Effector memory CD4-positive, alpha-beta T cell (primary cell): ENCODE data around the gene LDLRAP1.
"Not testable (repeated sequence)": the region's sequence is repeated elsewhere in the genome, so short reads cannot be mapped to it uniquely, and the experiment has no call there.

Source experiments
- DNase-seq, 3 donors: peaks; one replicate each; pipeline ENCODE4 v3.0.0-alpha.2; 2020
- H3K27ac ChIP-seq: 2 replicates; pipeline ENCODE4 v1.7.0; 2013; ENCODE audit warnings: mild to moderate bottlenecking, low read length, moderate library complexity; ENCODE audit not compliant: insufficient read depth, poor library complexity, severe bottlenecking
- H3K27me3 ChIP-seq: replicated peaks from 2 replicates; pipeline ENCODE4 v1.7.0; 2013; ENCODE audit warnings: mild to moderate bottlenecking, low read length; ENCODE audit not compliant: insufficient read depth, control insufficient read depth, poor library complexity, severe bottlenecking
- H3K36me3 ChIP-seq: 2 replicates; pipeline ENCODE4 v1.7.0; 2013; ENCODE audit warnings: mild to moderate bottlenecking, low read length, moderate library complexity; ENCODE audit not compliant: control insufficient read depth, insufficient read depth
- H3K4me1 ChIP-seq: 2 replicates; pipeline ENCODE4 v1.7.0; 2013; ENCODE audit warnings: low read length, mild to moderate bottlenecking; ENCODE audit not compliant: control insufficient read depth, insufficient read depth, poor library complexity, severe bottlenecking
- H3K4me3 ChIP-seq: 2 replicates; pipeline ENCODE4 v1.7.0; 2013; ENCODE audit warnings: low read length, low read depth, mild to moderate bottlenecking; ENCODE audit not compliant: insufficient read depth, poor library complexity, severe bottlenecking
- H3K9me3 ChIP-seq: 2 replicates; pipeline ENCODE4 v1.7.0; 2013; ENCODE audit warnings: mild to moderate bottlenecking, low read length, moderate library complexity; ENCODE audit not compliant: control insufficient read depth

Gene LDLRAP1

DNA sequence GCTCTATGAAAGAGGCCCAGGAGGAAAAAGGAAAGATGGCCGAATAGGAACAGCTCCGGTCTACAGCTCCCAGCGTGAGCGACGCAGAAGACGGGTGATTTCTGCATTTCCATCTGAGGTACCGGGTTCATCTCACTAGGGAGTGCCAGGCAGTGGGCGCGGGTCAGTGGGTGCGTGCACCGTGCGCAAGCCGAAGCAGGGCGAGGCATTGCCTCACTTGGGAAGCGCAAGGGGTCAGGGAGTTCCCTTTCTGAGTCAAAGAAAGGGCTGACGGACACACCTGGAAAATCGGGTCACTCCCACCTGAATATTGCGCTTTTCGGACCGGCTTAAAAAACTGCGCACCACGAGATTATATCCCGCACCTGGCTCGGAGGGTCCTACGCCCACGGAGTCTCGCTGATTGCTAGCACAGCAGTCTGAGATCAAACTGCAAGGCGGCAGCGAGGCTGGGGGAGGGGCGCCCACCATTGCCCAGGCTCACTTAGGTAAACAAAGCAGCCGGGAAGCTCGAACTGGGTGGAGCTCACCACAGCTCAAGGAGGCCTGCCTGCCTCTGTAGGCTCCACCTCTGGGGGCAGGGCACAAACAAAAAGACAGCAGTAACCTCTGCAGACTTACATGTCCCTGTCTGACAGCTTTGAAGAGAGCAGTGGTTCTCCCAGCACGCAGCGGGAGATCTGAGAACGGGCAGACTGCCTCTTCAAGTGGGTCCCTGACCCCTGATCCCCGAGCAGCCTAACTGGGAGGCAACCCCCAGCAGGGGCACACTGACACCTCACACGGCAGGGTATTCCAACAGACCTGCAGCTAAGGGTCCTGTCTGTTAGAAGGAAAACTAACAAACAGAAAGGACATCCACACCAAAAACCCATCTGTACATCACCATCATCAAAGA, 36.6 kb upstream of the LDLRAP1 start:
- not testable (repeated sequence) for H3K4me3 ChIP-seq

DNA sequence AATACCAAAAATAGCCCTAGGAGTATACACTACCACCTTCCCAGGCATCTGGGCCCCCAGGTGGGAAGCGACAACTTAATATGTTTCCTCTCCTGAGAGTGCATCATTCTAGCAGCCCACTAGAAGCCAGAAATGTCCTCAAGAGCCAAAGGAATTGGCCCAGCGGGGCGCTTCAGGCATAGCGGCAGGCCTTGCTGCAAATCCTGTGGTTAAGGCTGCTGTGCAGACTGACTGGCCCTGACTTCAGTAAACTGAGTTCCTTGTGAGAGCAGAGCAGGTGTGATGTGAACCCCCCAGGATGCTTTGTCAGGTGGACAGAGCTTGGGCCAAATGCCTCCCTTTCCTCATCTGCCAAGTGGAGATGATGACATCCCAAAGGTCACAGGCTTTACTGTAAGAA, 29.7 kb upstream of the LDLRAP1 start:
- H3K4me1 ChIP-seq, result no peaks in the 10 kb centered on the region
- H3K9me3 ChIP-seq, result no peaks in the 10 kb centered on the region
- H3K27me3 ChIP-seq, result no peaks in the 10 kb centered on the region
- no peak overlapping the region for H3K27ac ChIP-seq
- no peak overlapping the region for H3K4me3 ChIP-seq
- no peak for DNase-seq
- no peaks in the 10 kb centered on the region for H3K36me3 ChIP-seq

More for the DNA sequence above, 36.6 kb upstream of the LDLRAP1 start:
- H3K27me3 ChIP-seq, H3K9me3 ChIP-seq, H3K27ac ChIP-seq, H3K36me3 ChIP-seq, H3K4me1 ChIP-seq: not testable (repeated sequence)
- DNase-seq, result peak in 1 of 3 donors; percentile 7

DNA sequence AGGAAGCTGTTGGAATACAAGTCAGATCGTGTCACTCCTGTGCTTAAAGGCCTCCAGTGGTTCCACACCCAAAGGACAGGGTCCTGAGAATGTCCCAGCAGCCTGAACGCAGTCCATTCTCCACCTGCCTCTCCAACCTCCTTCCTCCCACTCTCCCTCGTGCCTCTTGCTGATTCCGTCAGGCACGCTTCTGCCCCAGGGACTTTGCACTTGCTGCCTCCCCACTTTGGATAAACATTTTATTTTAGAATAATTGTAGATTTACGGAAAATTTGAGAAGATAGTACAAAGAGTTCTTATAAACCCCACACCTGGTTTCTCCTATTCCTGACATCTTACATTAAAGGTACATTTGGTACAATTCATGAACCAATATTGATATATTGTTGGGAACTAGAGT, 28.4 kb upstream of the LDLRAP1 start:
- Histone ChIP-seq H3K9me3 (no peaks in the 10 kb centered on the region), H3K27ac (no peak overlapping the region), H3K4me1 (no peaks in the 10 kb centered on the region)

DNA sequence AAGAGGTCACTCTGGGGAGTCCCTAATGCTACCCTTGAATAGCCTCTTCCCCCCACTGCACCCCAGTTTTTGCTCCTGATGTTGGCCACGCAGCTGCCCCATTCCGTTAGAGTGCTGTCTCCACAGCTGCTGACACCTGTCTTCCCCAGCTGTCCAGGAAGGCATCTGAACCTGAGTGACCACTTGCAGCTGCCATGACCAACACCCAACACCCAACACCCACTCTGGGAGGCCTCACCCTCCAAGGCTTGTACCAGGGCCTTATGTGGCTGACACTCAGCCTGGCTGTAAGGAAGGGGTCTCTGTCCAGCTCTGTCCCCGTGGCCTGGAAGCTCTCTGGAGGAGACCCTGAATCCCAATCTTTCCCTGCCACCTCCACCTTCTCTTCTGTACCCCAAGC, 26.7 kb upstream of the LDLRAP1 start:
- no peaks in the 10 kb centered on the region for H3K9me3 ChIP-seq
- no peak overlapping the region for H3K27ac ChIP-seq
- DNase-seq, result no peak
- H3K4me1 ChIP-seq, result peaks cover 5% of the 10 kb centered on the region
- no peaks in the 10 kb centered on the region for H3K27me3 ChIP-seq
- H3K4me3 ChIP-seq, result no peak overlapping the region
- no peaks in the 10 kb centered on the region for H3K36me3 ChIP-seq

More for the DNA sequence above, 28.4 kb upstream of the LDLRAP1 start:
- no peak overlapping the region for H3K4me3 ChIP-seq
- DNase-seq, result no peak
- no peaks in the 10 kb centered on the region for H3K36me3 ChIP-seq
- H3K27me3 ChIP-seq, result no peaks in the 10 kb centered on the region

DNA sequence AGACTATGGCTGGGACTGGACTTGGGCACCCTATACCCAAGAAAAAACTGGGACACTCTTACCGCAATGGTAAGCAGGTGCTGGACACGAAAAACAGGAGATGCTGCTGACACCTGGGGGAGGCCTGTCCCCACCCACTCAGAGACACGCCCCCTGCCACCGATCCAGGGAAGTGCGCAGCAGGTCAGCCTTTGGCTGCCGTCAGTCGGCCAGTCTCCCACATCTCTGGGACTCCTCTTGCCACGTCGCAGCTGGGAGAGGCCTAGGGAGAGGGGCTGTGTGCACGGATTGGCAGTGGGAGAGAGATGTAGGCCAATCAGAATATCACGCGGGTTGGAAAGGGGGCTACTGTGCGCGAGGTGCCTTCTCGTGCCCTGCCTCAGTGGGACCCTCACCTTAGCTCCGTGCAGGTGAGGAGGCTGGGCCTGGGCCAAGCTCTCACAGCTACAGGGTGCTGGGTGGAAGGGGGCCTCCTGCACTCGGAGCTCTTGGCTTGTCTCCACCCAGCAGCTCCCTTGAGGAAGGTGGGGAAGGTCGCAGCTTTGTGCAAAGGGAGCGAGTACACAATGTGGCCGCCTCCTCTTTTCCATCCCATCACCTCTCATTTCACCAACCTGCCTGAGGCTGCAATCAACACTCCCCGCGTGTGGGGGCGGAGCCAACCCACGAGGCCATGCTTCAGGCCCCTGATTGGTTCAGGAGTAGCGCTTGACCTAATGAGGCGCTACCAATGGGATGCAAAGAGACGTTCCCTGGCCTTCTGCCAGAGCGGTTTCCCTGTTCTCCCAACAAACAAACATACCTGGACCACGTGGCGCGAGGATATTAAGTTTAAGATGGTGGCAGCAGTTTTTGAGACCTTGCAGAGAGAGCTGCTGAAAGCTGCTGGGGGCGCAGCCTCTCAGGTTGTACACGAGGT, 25.7 kb upstream of the LDLRAP1 start:
- Histone ChIP-seq H3K27ac (no peak overlapping the region), H3K36me3 (no peaks in the 10 kb centered on the region), H3K4me3 (no peak overlapping the region), H3K4me1 (peaks cover 5% of the 10 kb centered on the region), H3K27me3 (no peaks in the 10 kb centered on the region), H3K9me3 (no peaks in the 10 kb centered on the region)
- DNase-seq, result no peak

DNA sequence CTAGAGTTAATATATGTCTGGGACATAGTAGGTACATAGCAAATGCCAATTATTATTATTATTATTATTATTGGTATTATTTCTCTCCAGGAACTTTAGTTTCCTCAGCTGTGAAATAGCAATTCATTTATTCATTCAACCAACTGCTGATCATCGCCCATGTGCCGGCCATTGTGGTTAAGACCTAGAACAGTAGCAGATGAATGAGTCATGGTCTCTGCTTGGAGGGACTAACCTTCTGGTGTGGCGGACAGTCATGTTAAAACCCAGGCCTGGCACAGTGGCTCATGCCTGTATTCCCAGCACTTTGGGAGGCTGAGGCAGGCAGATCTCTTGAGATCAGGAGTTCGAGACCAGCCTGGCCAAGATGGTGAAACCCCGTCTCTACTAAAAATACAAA, 23.8 kb upstream of the LDLRAP1 start:
- H3K27ac ChIP-seq, result no peak overlapping the region
- DNase-seq, result no peak
- peaks cover 5% of the 10 kb centered on the region for H3K4me1 ChIP-seq
- no peaks in the 10 kb centered on the region for H3K27me3 ChIP-seq
- no peak overlapping the region for H3K4me3 ChIP-seq
- H3K9me3 ChIP-seq, result no peaks in the 10 kb centered on the region
- H3K36me3 ChIP-seq, result no peaks in the 10 kb centered on the region

DNA sequence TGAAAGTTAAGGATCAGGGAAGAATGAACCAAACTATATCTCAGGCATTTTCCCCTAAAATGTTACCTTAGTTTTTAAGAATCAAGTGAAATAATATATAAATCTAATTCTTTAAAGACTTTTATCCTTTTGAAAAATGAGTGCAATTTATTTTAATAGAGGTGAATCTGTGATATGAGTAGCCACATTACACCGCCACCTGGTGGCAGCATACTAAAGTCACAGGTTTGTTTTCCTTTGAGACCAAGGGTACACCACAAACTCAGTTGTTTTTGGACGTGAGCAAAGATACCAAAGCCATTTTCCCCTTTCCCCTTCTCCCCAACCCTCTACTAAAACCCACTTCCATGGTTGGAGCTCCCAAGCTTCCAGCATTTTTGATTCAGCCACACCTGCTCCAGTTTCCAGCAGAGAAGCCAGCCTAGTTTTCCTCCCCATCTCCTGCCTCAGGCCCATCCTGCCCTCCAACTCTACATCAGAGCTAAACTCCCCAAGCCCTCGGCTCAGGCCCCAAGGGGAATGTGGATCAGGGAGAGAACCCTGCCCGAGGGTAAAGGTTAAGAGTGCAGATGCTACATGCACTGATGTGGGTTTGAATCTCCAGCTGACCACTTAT, 22.9 kb upstream of the LDLRAP1 start:
- no peak overlapping the region for H3K4me3 ChIP-seq
- H3K27ac ChIP-seq, result no peak overlapping the region
- H3K4me1 ChIP-seq, result peaks cover 5% of the 10 kb centered on the region
- H3K9me3 ChIP-seq, result no peaks in the 10 kb centered on the region
- DNase-seq, result peak; percentile 17 to 55 (median 26)
- no peaks in the 10 kb centered on the region for H3K27me3 ChIP-seq
- H3K36me3 ChIP-seq, result no peaks in the 10 kb centered on the region

DNA sequence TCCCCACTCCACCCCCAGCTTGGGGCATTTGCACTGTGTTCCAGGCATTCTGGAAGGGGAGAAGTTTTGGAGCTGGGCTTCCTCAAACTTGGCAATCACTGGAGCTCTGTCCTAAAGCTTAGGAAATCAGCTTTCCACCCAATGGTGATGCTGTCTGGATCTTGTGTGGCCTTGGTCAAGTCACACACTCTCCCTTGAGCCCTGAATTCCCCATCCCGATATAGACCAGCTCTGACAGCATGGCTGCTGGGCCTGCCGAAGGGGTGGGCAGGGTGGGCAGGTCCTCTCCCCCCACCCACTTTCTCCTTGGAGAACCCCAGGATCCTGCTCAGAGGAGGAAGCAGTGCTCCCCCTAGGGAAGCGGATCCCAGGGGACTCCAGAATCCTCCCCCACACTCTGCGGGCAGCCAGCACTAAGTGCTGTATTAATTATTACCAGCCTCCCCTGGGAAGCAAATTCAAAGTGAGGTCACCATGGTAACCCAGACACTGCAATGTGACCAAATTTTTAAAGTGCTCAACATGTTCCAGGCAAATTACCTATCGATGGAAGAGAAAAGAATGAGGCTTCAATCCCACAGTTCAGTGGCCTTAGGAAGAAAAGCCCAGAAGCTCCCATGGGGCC, 21.3 kb upstream of the LDLRAP1 start:
- H3K4me3 ChIP-seq, result no peak overlapping the region
- no peak for DNase-seq
- no peaks in the 10 kb centered on the region for H3K36me3 ChIP-seq
- no peaks in the 10 kb centered on the region for H3K27me3 ChIP-seq
- no peak overlapping the region for H3K27ac ChIP-seq
- peaks cover 5% of the 10 kb centered on the region for H3K4me1 ChIP-seq
- H3K9me3 ChIP-seq, result no peaks in the 10 kb centered on the region

DNA sequence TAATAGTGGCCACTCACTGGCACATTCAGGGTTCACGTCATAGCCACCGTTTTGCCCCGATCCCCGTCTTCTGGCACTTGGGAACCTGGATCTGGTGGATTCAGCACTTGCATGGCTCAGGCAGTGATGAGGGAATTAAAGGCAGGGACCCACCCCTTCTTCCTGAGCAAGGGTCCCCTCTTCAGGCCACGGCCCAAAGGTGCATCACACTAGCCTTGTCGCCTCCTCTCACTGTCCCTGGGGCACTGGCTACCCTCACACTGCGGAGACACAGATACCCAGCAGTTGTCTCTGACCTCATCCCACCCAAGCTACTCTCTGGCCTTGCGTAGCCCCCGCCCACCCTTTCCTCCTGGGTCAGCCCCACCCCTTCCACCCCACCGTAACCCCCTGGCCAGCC, 19.9 kb upstream of the LDLRAP1 start:
- H3K27me3 ChIP-seq, result no peaks in the 10 kb centered on the region
- H3K9me3 ChIP-seq, result no peaks in the 10 kb centered on the region
- H3K36me3 ChIP-seq, result no peaks in the 10 kb centered on the region
- H3K4me3 ChIP-seq, result no peak overlapping the region
- peaks cover 5% of the 10 kb centered on the region for H3K4me1 ChIP-seq
- H3K27ac ChIP-seq, result no peak overlapping the region
- no peak for DNase-seq
